ENCODE data around the gene ATOH8. TPM values are rescaled to one million over a fixed set of nuclear protein-coding genes. Genes with fewer than 3 reads are reported as not detected.

ATOH8 gene
- total and polyA plus RNA-seq, 2 donors (not counting 3 experiments of a cell fraction or from before 2014, with no cell fraction given), result 10.3 to 12.8 TPM

- no peaks in the 10 kb centered on the region for H3K9me1 ChIP-seq (replicated peaks; ENCODE audit: control insufficient read depth, extremely low read depth, insufficient read depth, low read length)
- POLR2A ChIA-PET, result no interaction called here
- no peaks in the 10 kb centered on the region for H3K27me3 ChIP-seq (ENCODE audit: control insufficient read depth in 2 of 2, insufficient read depth in 2 of 2, low read length in 2 of 2)
- no peaks in the 10 kb centered on the region for H3K79me2 ChIP-seq (ENCODE audit: control insufficient read depth, insufficient read depth, low read length)
- no peak overlapping the region for H3K27ac ChIP-seq (ENCODE audit: insufficient read depth, low read depth, low read length)
- FAIRE-seq (no peak), DNase-seq (ENCODE audit: low read depth, low spot score) (no peak)
- dilution Hi-C loops (cut with MboI; ENCODE audit: extremely low pct_ligation_motif_present, low sequenced_read_pairs), result no loop called here
- no peak overlapping the region for H3K4me2 ChIP-seq (ENCODE audit: insufficient read depth, low read length)
- H3K9me3 ChIP-seq (replicated peaks; ENCODE audit: control insufficient read depth, insufficient read depth, low read length), result no peaks in the 10 kb centered on the region
- no peak overlapping the region for H3K9ac ChIP-seq (replicated peaks; ENCODE audit: extremely low read depth, insufficient read depth, low read length)
- no peak for TF ChIP-seq GATA2 (IDR thresholded peaks at IDR 0.05; ENCODE audit: insufficient read depth, insufficient read length, low read depth, low read length)
- TF ChIP-seq CTCF (IDR thresholded peaks at IDR 0.05; ENCODE audit: extremely low read depth in 1 of 2, insufficient read depth in 1 of 2, low read depth in 1 of 2, low read length in 2 of 2), result no peak
- no peak for TF ChIP-seq JUN (IDR thresholded peaks at IDR 0.05; ENCODE audit: borderline replicate concordance, insufficient read depth, insufficient read length, low read depth)
- TF ChIP-seq POLR2A (IDR thresholded peaks at IDR 0.05; ENCODE audit: low read depth, low read length), result no peak
- no peak for TF ChIP-seq MYC (IDR thresholded peaks at IDR 0.05; ENCODE audit: low read depth, low read length)
- TF ChIP-seq, protein P1, sequence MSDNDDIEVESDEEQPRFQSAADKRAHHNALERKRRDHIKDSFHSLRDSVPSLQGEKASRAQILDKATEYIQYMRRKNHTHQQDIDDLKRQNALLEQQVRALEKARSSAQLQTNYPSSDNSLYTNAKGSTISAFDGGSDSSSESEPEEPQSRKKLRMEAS (IDR thresholded peaks at IDR 0.05; ENCODE audit: insufficient read depth, insufficient read length), result no peak
- no peak for TF ChIP-seq FOS (IDR thresholded peaks at IDR 0.05; ENCODE audit: borderline replicate concordance, insufficient read depth, low read length)
- TF ChIP-seq POLR2AphosphoS5 (IDR thresholded peaks at IDR 0.05; ENCODE audit: insufficient read depth, low read depth, low read length), result no peak
- TF ChIP-seq EZH2 (IDR thresholded peaks at IDR 0.05; ENCODE audit: borderline replicate concordance, low read depth, low read length, severe bottlenecking), result no peak
- BruUV-seq (replicated peaks), result no TSS peak
- H4K20me1 ChIP-seq (replicated peaks; ENCODE audit: control insufficient read depth, extremely low read depth, insufficient read depth, low read length), result no peaks in the 10 kb centered on the region
- CTCF ChIA-PET, result interaction anchor here (1.9 to 9.0 kb wide), 2 partner anchors 21 to 26 kb away, joined by 6 to 50 read pairs; no protein-coding TSS in a partner anchor
- intact Hi-C loops (cut with micrococcal nuclease), result no loop called here
- peaks cover 24% of the 10 kb centered on the region for H3K4me1 ChIP-seq (ENCODE audit: control insufficient read depth, extremely low read depth, insufficient read depth, low read length)
- peaks cover 0 to 2% of the 10 kb centered on the region in 2 experiments for H3K36me3 ChIP-seq (ENCODE audit: control insufficient read depth in 2 of 2, extremely low read depth in 1 of 2, insufficient read depth in 2 of 2, low read length in 2 of 2)
- no peak overlapping the region for H3K4me3 ChIP-seq (replicated peaks in 1 of 3; ENCODE audit: insufficient read depth in 1 of 3, low read depth in 1 of 3, low read length in 3 of 3)
- H2AFZ ChIP-seq (ENCODE audit: low read depth, low read length), result no peak overlapping the region
Measured at GRCh38 chr2:85776672-85777071, 22.9 kb downstream of the ATOH8 start.

Data from endothelial cell of umbilical vein (primary cell).